GM18520 (cell line): ENCODE data around the gene FRMPD4.

Experiments used
- ATAC-seq: cut with Tn5 transposase; IDR thresholded peaks from one replicate; pipeline ENCODE4 v1.9.1; 2021; ENCODE audit not compliant: unreplicated experiment

The FRMPD4 gene

GRCh38 chrX:12423346-12423745 lies 285.1 kb downstream of the FRMPD4 start:
- no peak for ATAC-seq

GRCh38 chrX:12425496-12425895 lies 287.2 kb downstream of the FRMPD4 start:
- ATAC-seq, result no peak

GRCh38 chrX:12426420-12426819 lies 288.1 kb downstream of the FRMPD4 start:
- ATAC-seq, result no peak

GRCh38 chrX:12434493-12434892 lies 296.2 kb downstream of the FRMPD4 start:
- no peak for ATAC-seq

GRCh38 chrX:12439416-12439815 lies 301.1 kb downstream of the FRMPD4 start:
- no peak for ATAC-seq

- ATAC-seq, result no peak
These were observed 302.0 kb downstream of the FRMPD4 start for GRCh38 chrX:12440246-12440645.

GRCh38 chrX:12441381-12442128 lies 303.3 kb downstream of the FRMPD4 start:
- no peak for ATAC-seq

- ATAC-seq, result peak; percentile 93
These were observed 305.3 kb downstream of the FRMPD4 start for GRCh38 chrX:12443534-12444098.

GRCh38 chrX:12446342-12447075 lies 308.2 kb downstream of the FRMPD4 start:
- no peak for ATAC-seq

- no peak for ATAC-seq
These were observed 309.3 kb downstream of the FRMPD4 start for GRCh38 chrX:12447448-12448064.

- ATAC-seq, result no peak
These were observed 314.0 kb downstream of the FRMPD4 start for GRCh38 chrX:12452268-12452667.

GRCh38 chrX:12460929-12461328 lies 322.7 kb downstream of the FRMPD4 start:
- no peak for ATAC-seq

GRCh38 chrX:12463052-12463451 lies 324.8 kb downstream of the FRMPD4 start:
- ATAC-seq, result no peak

- no peak for ATAC-seq
These were observed 325.6 kb downstream of the FRMPD4 start for GRCh38 chrX:12463873-12464272.

- ATAC-seq, result no peak
These were observed 329.0 kb downstream of the FRMPD4 start for GRCh38 chrX:12467321-12467720.

GRCh38 chrX:12469296-12469695 lies 331.0 kb downstream of the FRMPD4 start:
- ATAC-seq, result no peak

GRCh38 chrX:12471061-12471460 lies 332.8 kb downstream of the FRMPD4 start:
- ATAC-seq, result no peak

- no peak for ATAC-seq
These were observed 342.7 kb downstream of the FRMPD4 start for GRCh38 chrX:12480956-12481355.

- no peak for ATAC-seq
These were observed 349.9 kb downstream of the FRMPD4 start for GRCh38 chrX:12488220-12488619.

GRCh38 chrX:12488771-12489170 lies 350.5 kb downstream of the FRMPD4 start:
- no peak for ATAC-seq

GRCh38 chrX:12489341-12489740 lies 351.1 kb downstream of the FRMPD4 start:
- ATAC-seq, result no peak
